Measurements from ENCODE around the gene PRRX1.

DNA sequence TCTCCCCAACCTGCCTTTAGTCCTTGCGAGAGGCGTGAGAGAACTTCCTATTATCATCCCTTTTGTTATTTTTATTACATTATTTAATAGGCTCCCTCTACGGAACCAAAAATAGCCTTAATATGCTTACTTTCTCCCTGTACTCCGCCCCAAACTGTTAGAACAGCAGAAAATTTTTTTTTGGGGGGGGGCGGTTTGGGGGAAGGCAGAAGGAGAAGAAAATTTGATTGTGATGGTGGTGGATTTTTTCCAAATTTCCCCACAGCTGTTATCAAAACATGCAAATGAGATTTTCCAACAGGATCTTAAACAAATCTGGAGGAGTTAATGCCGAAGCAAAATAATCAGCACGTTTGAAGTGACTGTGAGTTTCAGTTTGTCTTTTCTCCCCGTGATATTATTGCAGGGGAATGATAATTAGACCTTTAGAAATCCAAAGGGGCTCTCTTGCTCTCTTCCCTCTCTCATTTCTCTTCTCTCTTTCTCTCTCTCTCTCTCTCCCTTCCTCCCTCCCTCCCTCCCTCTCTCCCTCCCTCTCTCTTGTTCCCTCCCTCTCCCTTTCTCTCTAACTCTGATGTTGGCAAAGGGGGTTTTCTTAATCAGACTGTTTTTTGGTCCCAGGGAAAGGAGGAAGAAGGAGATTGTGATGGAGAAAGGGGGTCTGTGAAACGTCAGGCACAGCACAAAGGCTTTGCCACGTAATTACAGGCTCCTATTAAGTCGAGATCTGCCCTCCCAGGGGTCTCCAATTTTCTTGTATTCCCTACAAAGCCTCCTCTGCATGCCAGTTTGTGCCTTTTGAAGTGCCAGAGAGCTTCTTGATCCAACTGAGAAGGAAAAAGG is 1.1 kb upstream of the PRRX1 start:
- TF ChIP-seq EZH2phosphoT487 (IDR thresholded peaks at IDR 0.05; ENCODE audit: low read length), result no peak
- TF ChIP-seq CTCF (IDR thresholded peaks at IDR 0.05; ENCODE audit: low read length), result no peak

All from MM.1S (cell line).